H7 (cell line): ENCODE results near the gene GPR26. TPM values are rescaled to one million over a fixed set of nuclear protein-coding genes. Genes with fewer than 3 reads are reported as not detected.

Source experiments
- DNase-seq: peaks from one replicate; pipeline ENCODE4 v3.0.0; 2012
- H3K27me3 ChIP-seq: 2 replicates; pipeline ENCODE4 v1.6.0; 2011; ENCODE audit warnings: mild to moderate bottlenecking, low read length; ENCODE audit not compliant: control insufficient read depth, insufficient read depth
- H3K36me3 ChIP-seq: replicated peaks from 2 replicates; pipeline ENCODE4 v1.5.1; 2011; ENCODE audit warnings: low read length; ENCODE audit not compliant: control insufficient read depth, insufficient read depth
- H3K4me3 ChIP-seq: 2 replicates; pipeline ENCODE4 v1.5.1; 2011; ENCODE audit warnings: low read depth, mild to moderate bottlenecking, control low read depth, low read length, moderate library complexity; ENCODE audit not compliant: insufficient read depth
- total RNA-seq: library from RNA; depleted of rRNA; stranded (reverse); fragments of >200 nt; shearing (Covaris generic); gene quantifications from 2 replicates; pipeline ENCODE4 v1.2.3, GENCODE V29; 2014

Gene GPR26
- total RNA-seq, 1 experiment from 2014 or later = 0.03 TPM

- H3K36me3 ChIP-seq = no peaks in the 10 kb centered on the region
- no peak for DNase-seq
- H3K4me3 ChIP-seq = no peak overlapping the region
- peaks cover 7% of the 10 kb centered on the region for H3K27me3 ChIP-seq
Observed at GRCh38 chr10:123673198-123673597, 7.0 kb downstream of the GPR26 start.

GRCh38 chr10:123674741-123675140 is 8.6 kb downstream of the GPR26 start:
- no peak for DNase-seq
- H3K36me3 ChIP-seq = no peaks in the 10 kb centered on the region
- H3K4me3 ChIP-seq = no peak overlapping the region
- peaks cover 2% of the 10 kb centered on the region; the same call in 1 of the 2 replicates for H3K27me3 ChIP-seq

GRCh38 chr10:123675811-123676210 is 9.7 kb downstream of the GPR26 start:
- no peaks in the 10 kb centered on the region for H3K36me3 ChIP-seq
- DNase-seq = no peak
- H3K27me3 ChIP-seq = no peaks in the 10 kb centered on the region; the same call in 1 of the 2 replicates
- no peak overlapping the region for H3K4me3 ChIP-seq

- Histone ChIP-seq H3K36me3 (no peaks in the 10 kb centered on the region), H3K4me3 (no peak overlapping the region), H3K27me3 (no peaks in the 10 kb centered on the region; the same call in 1 of the 2 replicates)
- no peak for DNase-seq
Observed at GRCh38 chr10:123677556-123677955, 11.4 kb downstream of the GPR26 start.

GRCh38 chr10:123678376-123678775 is 12.2 kb downstream of the GPR26 start:
- peak; percentile 86 for DNase-seq
- H3K27me3 ChIP-seq = no peaks in the 10 kb centered on the region; the same call in 1 of the 2 replicates
- H3K4me3 ChIP-seq = no peak overlapping the region
- H3K36me3 ChIP-seq = no peaks in the 10 kb centered on the region

GRCh38 chr10:123681285-123681684 is 15.1 kb downstream of the GPR26 start:
- DNase-seq = no peak
- H3K4me3 ChIP-seq = no peak overlapping the region
- H3K27me3 ChIP-seq = no peaks in the 10 kb centered on the region
- no peaks in the 10 kb centered on the region for H3K36me3 ChIP-seq

- H3K4me3 ChIP-seq = no peak overlapping the region
- no peak for DNase-seq
- no peaks in the 10 kb centered on the region for H3K27me3 ChIP-seq
- no peaks in the 10 kb centered on the region for H3K36me3 ChIP-seq
Observed at GRCh38 chr10:123682477-123682876, 16.3 kb downstream of the GPR26 start.

- H3K36me3 ChIP-seq = no peaks in the 10 kb centered on the region
- no peak for DNase-seq
- no peaks in the 10 kb centered on the region for H3K27me3 ChIP-seq
- H3K4me3 ChIP-seq = no peak overlapping the region
Observed at GRCh38 chr10:123683459-123683858, 17.3 kb downstream of the GPR26 start.

GRCh38 chr10:123683865-123684264 is 17.7 kb downstream of the GPR26 start:
- DNase-seq = no peak
- Histone ChIP-seq H3K4me3 (no peak overlapping the region), H3K27me3 (no peaks in the 10 kb centered on the region), H3K36me3 (no peaks in the 10 kb centered on the region)

- Histone ChIP-seq H3K36me3 (no peaks in the 10 kb centered on the region), H3K27me3 (no peaks in the 10 kb centered on the region; the same call in 1 of the 2 replicates), H3K4me3 (no peak overlapping the region)
- DNase-seq = no peak
Observed at GRCh38 chr10:123685260-123685659, 19.1 kb downstream of the GPR26 start.

GRCh38 chr10:123687758-123688157 is 21.6 kb downstream of the GPR26 start:
- Histone ChIP-seq H3K36me3 (no peaks in the 10 kb centered on the region), H3K4me3 (no peak overlapping the region), H3K27me3 (no peaks in the 10 kb centered on the region; the same call in 1 of the 2 replicates)
- DNase-seq = peak; percentile 63

GRCh38 chr10:123689880-123690279 is 23.7 kb downstream of the GPR26 start:
- Histone ChIP-seq H3K4me3 (no peak overlapping the region), H3K27me3 (no peaks in the 10 kb centered on the region; the same call in 1 of the 2 replicates), H3K36me3 (no peaks in the 10 kb centered on the region)
- no peak for DNase-seq

GRCh38 chr10:123703195-123703790 is 37.1 kb downstream of the GPR26 start:
- Histone ChIP-seq H3K27me3 (no peaks in the 10 kb centered on the region; the same call in 1 of the 2 replicates), H3K4me3 (no peak overlapping the region), H3K36me3 (no peaks in the 10 kb centered on the region)
- DNase-seq = peak; percentile 58

- Histone ChIP-seq H3K36me3 (no peaks in the 10 kb centered on the region), H3K27me3 (no peaks in the 10 kb centered on the region; the same call in 1 of the 2 replicates), H3K4me3 (no peak overlapping the region)
- no peak for DNase-seq
Observed at GRCh38 chr10:123704076-123704475, 37.9 kb downstream of the GPR26 start.

- Histone ChIP-seq H3K36me3 (no peaks in the 10 kb centered on the region), H3K4me3 (no peak overlapping the region), H3K27me3 (no peaks in the 10 kb centered on the region; the same call in 1 of the 2 replicates)
- DNase-seq = peak; percentile 61
Observed at GRCh38 chr10:123704812-123705211, 38.7 kb downstream of the GPR26 start.
